COLO668 (cell line): Measurements from ENCODE around the gene AOPEP.
"Not testable (repeated sequence)": the region's sequence is repeated elsewhere in the genome, so short reads cannot be mapped to it uniquely, and the experiment has no call there.

Source experiments
- DNase-seq: peaks from one replicate; lab custom pipeline; 2025; ENCODE audit not compliant: unreplicated experiment; lab: John Stamatoyannopoulos, UW

Gene AOPEP

GRCh38 chr9:94866770-94867169 lies 140.3 kb downstream of the AOPEP start:
- DNase-seq: no peak

- DNase-seq: peak; percentile 17
Measured at GRCh38 chr9:94867281-94867841, 140.9 kb downstream of the AOPEP start.

DNA sequence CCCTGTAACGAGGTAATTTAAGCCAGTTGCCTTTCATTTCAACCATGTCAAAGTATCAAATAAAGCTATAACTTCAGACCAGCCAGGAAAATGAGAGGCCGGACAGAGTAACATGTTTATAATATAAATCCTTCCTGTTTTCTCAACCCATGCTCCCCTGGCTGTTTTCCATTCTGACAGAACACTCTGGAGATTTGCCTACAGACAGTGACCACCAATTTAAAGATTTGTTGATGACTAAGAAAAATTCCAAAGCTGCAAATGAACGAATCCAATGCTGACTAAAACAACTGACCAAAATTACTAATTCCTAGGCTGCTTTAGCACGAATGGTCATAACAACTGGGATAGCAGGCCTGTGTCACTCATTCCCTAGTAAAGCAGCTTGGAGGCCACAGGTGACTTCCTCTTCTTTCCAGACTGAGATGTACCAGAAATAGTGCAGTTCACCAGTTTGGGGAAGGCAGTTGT lies 141.4 kb downstream of the AOPEP start:
- no peak for DNase-seq

GRCh38 chr9:94868464-94868863 lies 142.0 kb downstream of the AOPEP start:
- no peak for DNase-seq

- DNase-seq: no peak
Measured at GRCh38 chr9:94869415-94869843, 142.9 kb downstream of the AOPEP start.

- no peak for DNase-seq
Measured at GRCh38 chr9:94870465-94870792, 143.9 kb downstream of the AOPEP start.

- DNase-seq: no peak
Measured at GRCh38 chr9:94870793-94871558, 144.5 kb downstream of the AOPEP start.

GRCh38 chr9:94872083-94872833 lies 145.8 kb downstream of the AOPEP start:
- no peak for DNase-seq

DNA sequence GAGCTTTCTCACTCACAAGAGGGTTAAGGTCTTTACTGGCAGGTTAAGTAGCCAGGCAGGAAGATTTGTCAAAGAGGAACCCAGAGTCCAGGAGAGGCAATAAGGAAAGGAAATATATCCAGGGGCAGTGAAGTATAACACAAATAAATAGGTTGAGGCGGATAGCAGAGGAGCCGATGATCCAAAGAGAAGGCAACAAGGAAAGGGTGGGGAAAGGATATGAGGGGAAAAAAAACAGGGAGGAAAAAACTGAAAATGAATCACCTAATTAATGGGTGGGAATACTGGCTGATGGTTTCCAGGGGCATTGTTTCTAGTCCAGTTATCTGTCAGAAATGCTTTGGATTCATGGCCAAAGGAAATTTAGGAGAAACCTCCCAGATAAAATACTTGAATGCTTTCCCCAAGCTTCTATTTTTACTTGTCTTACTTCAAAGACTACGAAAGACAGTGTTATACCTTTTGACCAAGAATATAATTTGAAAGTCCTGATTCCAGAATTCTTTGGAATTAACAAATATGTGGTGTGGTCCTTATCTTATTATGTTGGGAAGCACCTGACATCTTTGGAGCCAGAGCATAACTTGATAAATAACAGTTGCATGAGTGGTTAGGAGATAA lies 146.5 kb downstream of the AOPEP start:
- no peak for DNase-seq

DNA sequence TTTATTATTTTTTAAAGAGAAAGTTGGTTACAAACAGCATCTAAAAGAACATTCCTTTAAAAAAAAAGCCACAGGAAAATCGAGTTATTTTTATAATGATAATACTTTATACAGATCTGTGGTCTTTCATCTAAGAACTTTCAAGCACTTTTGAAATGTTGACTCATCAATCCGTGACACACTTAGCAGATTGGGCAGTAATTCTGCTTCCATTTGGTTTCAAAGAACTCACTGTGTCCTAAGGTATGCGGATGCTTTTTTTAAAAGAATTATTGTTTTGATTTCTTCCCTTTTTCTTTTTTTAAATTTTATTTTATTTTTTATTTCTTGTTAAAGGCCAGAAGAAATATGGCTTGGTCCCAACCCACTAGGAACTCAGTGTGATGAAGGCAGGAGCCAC lies 147.8 kb downstream of the AOPEP start:
- DNase-seq: no peak

- no peak for DNase-seq
Measured at GRCh38 chr9:94875300-94876020, 149.0 kb downstream of the AOPEP start.

DNA sequence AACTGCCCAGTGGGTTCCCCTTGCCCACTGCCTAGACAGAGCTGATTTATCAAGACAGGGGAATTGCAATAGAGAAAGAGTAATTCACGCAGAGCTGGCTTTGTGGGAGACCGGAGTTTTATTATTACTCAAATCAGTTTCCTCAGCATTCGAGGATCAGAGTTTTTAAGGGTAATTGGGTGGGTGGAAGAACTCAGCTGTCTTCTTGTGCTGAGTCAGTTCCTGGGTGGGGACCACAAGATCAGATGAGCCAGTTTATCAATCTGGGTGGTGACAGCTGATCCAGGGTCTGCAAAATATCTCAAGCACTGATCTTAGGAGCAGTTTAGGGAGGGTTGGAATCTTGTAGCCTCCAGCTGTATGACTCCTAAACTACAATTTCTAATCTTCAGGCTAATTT lies 152.3 kb downstream of the AOPEP start:
- DNase-seq: not testable (repeated sequence)

DNA sequence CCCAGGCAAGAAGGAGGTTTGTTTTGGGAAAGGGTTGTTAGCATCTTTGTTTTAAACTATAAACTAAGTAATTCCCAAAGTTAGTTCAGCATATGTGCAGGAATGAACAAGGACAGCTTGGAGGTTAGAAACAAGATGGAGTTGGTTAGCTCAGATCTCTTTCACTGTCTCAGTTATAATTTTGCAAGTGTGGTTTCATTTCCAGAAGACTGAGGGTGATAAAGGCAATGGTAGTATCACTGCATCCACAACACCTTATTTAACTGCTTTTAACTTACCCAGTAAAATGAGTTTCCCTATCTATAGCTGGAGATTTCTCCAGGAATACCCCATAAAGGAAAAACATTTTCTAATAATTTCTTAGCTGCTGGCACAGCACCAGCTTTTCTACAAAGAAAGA lies 152.7 kb downstream of the AOPEP start:
- DNase-seq: no peak

GRCh38 chr9:94881023-94881422 lies 154.5 kb downstream of the AOPEP start:
- no peak for DNase-seq

GRCh38 chr9:94881454-94881853 lies 155.0 kb downstream of the AOPEP start:
- no peak for DNase-seq

- no peak for DNase-seq
Measured at GRCh38 chr9:94881940-94882339, 155.4 kb downstream of the AOPEP start.

- no peak for DNase-seq
Measured at GRCh38 chr9:94882966-94883641, 156.6 kb downstream of the AOPEP start.

DNA sequence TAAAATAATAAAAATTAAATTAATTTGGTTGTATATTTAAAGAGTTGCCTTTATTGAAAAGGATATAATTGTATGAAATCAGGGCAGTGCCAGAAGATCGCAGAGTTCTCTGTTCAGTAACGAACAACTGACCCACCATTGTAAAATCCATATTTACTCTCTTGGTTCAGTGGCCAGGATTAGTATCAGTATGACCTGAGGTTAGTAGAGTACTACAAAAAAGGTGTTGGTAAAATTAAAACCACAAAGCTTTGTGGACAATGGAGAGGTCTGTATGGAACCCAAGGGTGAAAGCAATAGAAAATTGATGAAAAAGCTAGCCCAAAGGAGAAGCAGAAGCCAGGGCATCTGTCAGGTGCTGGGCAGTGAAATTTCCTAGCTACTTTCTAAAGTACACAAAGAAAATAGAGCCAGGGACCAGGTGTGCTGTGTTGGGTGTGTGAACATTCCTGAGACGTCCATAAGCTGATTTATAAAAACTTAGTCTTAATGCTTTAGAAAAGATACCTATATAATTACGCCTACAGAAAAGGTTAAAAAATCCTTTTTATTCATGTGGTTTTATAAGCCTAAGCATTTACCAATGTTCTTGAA lies 159.5 kb downstream of the AOPEP start:
- DNase-seq: no peak

- no peak for DNase-seq
Measured at GRCh38 chr9:94887721-94888120, 161.2 kb downstream of the AOPEP start.

DNA sequence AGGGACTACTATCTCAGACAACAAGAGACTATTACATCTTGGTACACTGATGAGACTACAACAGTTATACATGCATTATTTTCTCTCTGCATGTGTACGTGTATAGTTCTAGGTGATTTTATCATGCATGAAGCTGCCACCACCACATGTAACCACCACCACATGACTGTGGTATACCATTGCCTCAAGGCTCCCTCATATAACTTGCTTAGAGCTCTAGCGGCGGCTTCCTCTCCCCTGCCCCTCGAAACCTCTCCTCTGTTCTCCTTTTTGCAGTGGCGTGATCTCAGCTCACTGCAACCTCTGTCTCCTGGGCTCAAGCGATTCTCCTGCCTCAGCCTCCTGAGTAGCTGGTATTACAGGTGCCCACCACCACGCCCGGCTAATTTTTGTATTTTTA lies 162.3 kb downstream of the AOPEP start:
- no peak for DNase-seq
